ENCODE data around the gene MGRN1. TPM values are rescaled to one million over a fixed set of nuclear protein-coding genes. Genes with fewer than 3 reads are reported as not detected.
A peak's percentile ranks its signal among the peaks of the same experiment; 100 is the strongest.

The MGRN1 gene
- total RNA-seq, 1 experiment from 2014 or later: 72.3 TPM

DNA sequence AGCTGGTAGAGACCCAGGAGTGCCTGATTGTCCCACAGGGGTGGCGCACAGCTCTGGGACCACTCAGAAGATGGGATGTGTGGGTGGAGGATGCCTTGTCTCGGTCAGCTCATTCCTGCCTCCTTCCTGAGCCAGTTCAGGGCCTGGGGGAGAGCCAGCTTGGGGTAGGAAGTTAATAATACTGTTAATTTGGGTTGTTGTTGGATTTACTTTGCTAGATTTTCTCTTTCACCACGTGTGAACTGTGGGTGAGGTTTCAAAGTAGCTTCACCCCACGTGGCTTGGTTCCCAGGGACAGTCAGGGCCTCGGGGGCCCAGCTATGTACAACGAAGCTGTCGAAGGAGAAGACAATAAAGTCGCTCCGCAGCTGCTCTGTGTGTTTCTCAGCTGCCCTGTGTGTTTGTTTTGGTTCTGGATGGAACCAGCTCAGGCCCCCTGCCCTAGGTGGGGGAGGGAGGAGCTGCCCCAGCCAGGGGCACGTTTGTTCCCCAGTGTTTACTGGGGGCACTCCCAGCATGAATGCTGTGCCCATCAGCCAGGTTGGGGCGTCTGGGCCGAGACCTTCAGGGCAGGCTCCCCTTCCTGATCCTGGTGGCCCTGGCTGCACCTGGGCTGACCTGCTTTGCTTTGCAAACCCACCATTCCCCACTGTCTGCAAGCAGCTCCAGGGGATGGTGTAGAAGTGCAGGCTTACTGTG is 71.0 kb downstream of the MGRN1 start:
- no peaks in the 10 kb centered on the region for H3K9me3 Mint-ChIP-seq (ENCODE audit: unreplicated experiment)
- no peaks in the 10 kb centered on the region for H3K27me3 Mint-ChIP-seq (ENCODE audit: insufficient read depth, unreplicated experiment)
- CTCF ChIA-PET: interaction anchor here (2.0 kb wide), 1 partner anchor 93 kb away, joined by 6 read pairs; the partner anchor contains the start of gene SEPTIN12
- POLR2A ChIA-PET: no interaction called here
- H3K27ac Mint-ChIP-seq (ENCODE audit: unreplicated experiment): no peak overlapping the region
- Histone ChIP-seq H3K4me1 (0 out of 2 replicates have a peak, but pooled peaks cover 6% of the 10 kb centered on the region), H3K9me3 (no peaks in the 10 kb centered on the region), H3K36me3 (ENCODE audit: control insufficient read depth, insufficient read depth, low read length) (no peaks in the 10 kb centered on the region; the same call in 1 of the 2 replicates), H3K4me3 (ENCODE audit: low read depth, low read length) (no peak overlapping the region), H3K27me3 (replicated peaks; ENCODE audit: control insufficient read depth, insufficient read depth, low read length) (no peaks in the 10 kb centered on the region)
- peaks cover 52% of the 10 kb centered on the region for H3K36me3 Mint-ChIP-seq (ENCODE audit: insufficient read depth, unreplicated experiment)
- DNase-seq: no peak
- H3K4me3 Mint-ChIP-seq (ENCODE audit: unreplicated experiment): peak overlapping the region; percentile 76
- intact Hi-C loops (cut with micrococcal nuclease; ENCODE audit: unreplicated experiment): no loop called here
- TF ChIP-seq, protein P1, sequence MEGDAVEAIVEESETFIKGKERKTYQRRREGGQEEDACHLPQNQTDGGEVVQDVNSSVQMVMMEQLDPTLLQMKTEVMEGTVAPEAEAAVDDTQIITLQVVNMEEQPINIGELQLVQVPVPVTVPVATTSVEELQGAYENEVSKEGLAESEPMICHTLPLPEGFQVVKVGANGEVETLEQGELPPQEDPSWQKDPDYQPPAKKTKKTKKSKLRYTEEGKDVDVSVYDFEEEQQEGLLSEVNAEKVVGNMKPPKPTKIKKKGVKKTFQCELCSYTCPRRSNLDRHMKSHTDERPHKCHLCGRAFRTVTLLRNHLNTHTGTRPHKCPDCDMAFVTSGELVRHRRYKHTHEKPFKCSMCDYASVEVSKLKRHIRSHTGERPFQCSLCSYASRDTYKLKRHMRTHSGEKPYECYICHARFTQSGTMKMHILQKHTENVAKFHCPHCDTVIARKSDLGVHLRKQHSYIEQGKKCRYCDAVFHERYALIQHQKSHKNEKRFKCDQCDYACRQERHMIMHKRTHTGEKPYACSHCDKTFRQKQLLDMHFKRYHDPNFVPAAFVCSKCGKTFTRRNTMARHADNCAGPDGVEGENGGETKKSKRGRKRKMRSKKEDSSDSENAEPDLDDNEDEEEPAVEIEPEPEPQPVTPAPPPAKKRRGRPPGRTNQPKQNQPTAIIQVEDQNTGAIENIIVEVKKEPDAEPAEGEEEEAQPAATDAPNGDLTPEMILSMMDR (IDR thresholded peaks at IDR 0.05; ENCODE audit: insufficient read depth in 1 of 2, low read depth in 1 of 2, low read length in 1 of 2, severe bottlenecking in 1 of 2, unreplicated experiment in 1 of 2): no peak
- BruUV-seq (replicated peaks): no TSS peak
- no peaks in the 10 kb centered on the region for H3K4me1 Mint-ChIP-seq (ENCODE audit: low read depth, unreplicated experiment)

GRCh38 chr16:4696172-4696904 is 71.7 kb downstream of the MGRN1 start:
- Mint-ChIP-seq H3K27ac (ENCODE audit: unreplicated experiment) (no peak overlapping the region), H3K27me3 (ENCODE audit: insufficient read depth, unreplicated experiment) (no peaks in the 10 kb centered on the region), H3K4me3 (ENCODE audit: unreplicated experiment) (no peak overlapping the region), H3K36me3 (ENCODE audit: insufficient read depth, unreplicated experiment) (peaks cover 52% of the 10 kb centered on the region), H3K4me1 (ENCODE audit: low read depth, unreplicated experiment) (no peaks in the 10 kb centered on the region), H3K9me3 (ENCODE audit: unreplicated experiment) (no peaks in the 10 kb centered on the region)
- no TSS peak for BruUV-seq (replicated peaks)
- CTCF ChIA-PET: interaction anchor here (0.5 kb wide), 1 partner anchor 16 kb away, joined by 3 read pairs; no protein-coding TSS in a partner anchor
- H3K27me3 ChIP-seq (replicated peaks; ENCODE audit: control insufficient read depth, insufficient read depth, low read length): no peaks in the 10 kb centered on the region
- intact Hi-C loops (cut with micrococcal nuclease; ENCODE audit: unreplicated experiment): no loop called here
- DNase-seq: no peak
- no peaks in the 10 kb centered on the region; the same call in 1 of the 2 replicates for H3K36me3 ChIP-seq (ENCODE audit: control insufficient read depth, insufficient read depth, low read length)
- H3K4me1 ChIP-seq: 0 out of 2 replicates have a peak, but pooled peaks cover 6% of the 10 kb centered on the region
- TF ChIP-seq, protein P1 (IDR thresholded peaks at IDR 0.05; ENCODE audit: insufficient read depth in 1 of 2, low read depth in 1 of 2, low read length in 1 of 2, severe bottlenecking in 1 of 2, unreplicated experiment in 1 of 2): no peak
- H3K4me3 ChIP-seq (ENCODE audit: low read depth, low read length): no peak overlapping the region
- no peaks in the 10 kb centered on the region for H3K9me3 ChIP-seq
- POLR2A ChIA-PET: no interaction called here
